Measurements from ENCODE around the gene SLC2A13.
"Not testable (repeated sequence)": the region's sequence is repeated elsewhere in the genome, so short reads cannot be mapped to it uniquely, and the experiment has no call there.

Gene SLC2A13

GRCh38 chr12:39795481-39795880, 310.4 kb downstream of the SLC2A13 start:
- no peak for DNase-seq

DNA sequence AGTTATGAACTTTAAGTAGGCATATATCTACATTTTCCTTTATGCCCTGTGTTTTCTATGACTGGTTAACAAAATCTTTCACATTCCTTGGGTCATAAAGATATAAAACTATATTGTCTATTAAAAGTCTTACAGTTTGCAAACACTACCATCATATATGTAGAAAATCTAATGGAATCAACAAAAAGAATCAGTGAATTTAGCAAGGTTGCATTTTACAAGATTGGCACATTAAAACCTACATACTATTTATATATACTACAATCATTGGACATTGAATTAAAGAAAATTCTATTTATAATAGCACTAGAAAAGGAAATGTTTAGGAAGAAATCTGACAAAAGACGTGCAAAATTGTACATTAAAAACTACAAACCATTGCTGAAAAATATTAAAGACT, 312.9 kb downstream of the SLC2A13 start:
- no peak for DNase-seq

DNA sequence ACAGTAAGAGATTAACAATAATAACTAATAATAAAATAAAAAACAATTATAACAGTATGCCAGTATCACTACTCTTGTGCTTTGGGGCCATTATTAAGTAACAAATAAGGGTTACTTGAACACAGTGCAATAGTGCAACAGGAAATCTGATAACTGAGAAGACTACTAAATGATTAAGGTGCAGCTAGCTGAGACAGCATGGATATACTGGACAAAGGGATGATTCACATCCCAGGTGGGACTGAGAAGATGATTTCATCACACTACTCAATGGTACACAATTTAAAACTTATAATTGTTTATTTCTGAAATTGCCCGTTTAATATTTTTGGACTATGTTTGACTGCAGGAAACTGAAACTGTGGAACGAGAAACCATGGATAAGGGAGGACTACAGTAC, 317.6 kb downstream of the SLC2A13 start:
- DNase-seq = no peak

DNA sequence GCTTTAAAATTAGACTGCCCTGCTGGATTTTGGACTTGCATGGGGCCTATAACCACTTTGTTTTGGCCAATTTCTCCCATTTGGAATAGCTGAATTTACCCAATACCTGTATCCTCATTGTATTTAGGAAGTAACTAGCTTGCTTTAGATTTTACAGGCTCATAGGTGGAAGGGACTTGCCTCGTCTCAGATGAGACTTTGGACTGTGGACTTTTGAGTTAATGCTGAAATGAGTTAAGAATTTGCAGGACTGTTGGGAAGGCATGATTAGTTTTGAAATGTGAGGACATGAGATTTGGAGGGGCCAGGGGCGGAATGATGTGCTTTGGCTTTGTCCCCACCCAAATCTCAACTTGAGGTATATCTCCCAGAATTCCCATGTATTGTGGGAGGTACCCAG, 320.1 kb downstream of the SLC2A13 start:
- not testable (repeated sequence) for DNase-seq

GRCh38 chr12:39782026-39782545, 323.8 kb downstream of the SLC2A13 start:
- no peak for DNase-seq

GRCh38 chr12:39780913-39781446, 324.9 kb downstream of the SLC2A13 start:
- no peak for DNase-seq

- DNase-seq = no peak
Observed at GRCh38 chr12:39780411-39780912, 325.4 kb downstream of the SLC2A13 start.

DNA sequence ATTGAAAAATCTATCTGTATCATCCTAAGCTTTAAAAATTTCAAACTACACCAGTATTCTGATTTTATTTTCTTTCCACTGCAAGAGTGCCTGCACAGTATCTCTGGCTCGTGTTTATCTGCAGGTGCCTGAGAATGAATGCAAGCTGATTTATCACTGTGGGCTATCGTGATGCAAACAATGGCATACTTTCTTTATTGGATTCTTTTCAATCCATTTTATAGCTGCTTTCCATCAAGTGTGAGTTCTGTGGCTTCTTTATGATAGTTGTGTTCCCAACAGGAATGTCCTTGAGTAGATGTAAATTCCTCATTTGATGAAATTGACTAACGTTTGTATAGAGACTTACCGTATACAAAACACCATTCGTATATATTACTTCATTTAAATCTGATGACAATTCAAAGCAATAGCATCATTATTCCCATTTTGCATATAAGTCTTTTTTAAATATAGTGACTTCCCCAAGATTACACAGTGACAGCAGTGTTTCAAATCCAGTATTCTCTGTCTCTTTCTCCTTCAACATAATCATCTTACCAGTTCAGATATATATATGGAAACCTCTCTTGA, 326.0 kb downstream of the SLC2A13 start:
- DNase-seq = no peak

DNA sequence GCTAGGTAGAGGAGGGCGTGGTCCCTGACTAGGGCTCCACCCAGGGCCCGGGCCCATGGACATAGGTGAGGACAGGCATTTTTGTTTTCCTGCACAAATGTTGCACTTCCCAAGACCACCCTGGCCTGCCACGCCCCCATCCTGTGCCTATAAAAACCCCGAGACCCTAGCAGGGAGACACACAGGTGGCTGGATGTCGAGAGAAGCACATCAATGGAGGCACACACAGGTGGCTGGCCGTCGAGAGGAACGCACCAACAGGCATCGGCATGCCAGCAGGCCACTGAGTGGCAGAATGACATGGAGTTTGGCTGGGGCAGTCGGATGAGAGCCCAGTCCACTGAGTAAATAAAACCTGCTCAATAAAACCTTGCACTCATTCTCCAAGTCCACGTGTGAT, 328.4 kb downstream of the SLC2A13 start:
- DNase-seq = no peak

DNA sequence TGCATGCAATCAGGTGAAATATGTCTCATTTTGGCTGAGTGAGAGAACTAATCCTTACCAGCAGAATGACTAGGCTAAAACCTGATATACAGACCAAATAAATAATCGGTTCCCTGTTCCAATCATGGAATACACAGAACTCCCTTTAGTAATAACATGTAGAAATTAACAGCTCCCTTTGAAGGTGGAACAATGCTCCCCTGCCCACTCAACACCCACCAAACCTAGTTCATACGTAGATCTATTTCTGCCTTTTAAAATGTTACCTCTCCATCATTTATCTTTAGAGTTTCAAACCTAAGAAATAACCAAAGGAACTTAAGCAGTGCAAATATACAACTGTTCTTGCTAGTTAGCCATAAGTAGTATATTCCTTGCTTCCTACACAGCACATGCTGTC, 332.6 kb downstream of the SLC2A13 start:
- no peak for DNase-seq

DNA sequence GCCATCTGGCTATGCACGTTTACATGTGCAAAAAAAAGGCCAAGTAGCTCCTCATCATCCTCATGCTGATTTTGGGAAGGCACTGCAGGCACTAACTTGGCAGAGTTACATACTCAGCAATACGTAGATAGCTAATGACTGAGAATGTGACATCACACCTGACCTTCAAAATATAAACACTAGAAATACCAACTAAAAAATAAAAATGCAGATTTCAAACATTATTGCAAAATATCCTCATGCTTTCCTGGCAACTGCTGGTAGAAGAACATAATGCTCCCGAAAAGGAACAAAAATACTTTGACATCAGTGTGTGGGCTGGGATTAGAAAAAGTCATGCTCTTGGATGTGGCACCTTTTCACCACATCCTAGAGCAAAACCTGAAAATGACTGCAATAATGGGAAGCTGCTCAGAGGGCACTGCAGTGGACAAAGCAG, 333.0 kb downstream of the SLC2A13 start:
- DNase-seq = no peak

DNA sequence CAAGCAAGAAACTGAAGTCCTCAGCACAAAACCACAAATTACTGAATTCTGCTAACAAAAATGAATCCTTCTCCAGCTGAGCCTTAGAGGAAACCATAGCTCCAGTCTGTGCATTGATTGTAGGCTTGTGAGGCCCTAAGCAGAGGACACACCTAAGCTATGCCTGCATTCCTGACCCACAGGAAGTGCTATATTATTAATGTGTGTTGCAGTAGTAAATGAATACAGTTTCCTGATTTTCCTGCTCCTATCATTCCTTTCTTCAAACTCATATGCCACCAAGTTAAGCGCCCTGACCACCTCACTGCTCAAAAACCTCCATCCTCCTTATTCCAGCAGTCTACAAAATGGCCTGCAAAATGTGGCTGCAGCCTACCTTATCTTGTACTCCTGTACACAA, 334.4 kb downstream of the SLC2A13 start:
- no peak for DNase-seq

DNA sequence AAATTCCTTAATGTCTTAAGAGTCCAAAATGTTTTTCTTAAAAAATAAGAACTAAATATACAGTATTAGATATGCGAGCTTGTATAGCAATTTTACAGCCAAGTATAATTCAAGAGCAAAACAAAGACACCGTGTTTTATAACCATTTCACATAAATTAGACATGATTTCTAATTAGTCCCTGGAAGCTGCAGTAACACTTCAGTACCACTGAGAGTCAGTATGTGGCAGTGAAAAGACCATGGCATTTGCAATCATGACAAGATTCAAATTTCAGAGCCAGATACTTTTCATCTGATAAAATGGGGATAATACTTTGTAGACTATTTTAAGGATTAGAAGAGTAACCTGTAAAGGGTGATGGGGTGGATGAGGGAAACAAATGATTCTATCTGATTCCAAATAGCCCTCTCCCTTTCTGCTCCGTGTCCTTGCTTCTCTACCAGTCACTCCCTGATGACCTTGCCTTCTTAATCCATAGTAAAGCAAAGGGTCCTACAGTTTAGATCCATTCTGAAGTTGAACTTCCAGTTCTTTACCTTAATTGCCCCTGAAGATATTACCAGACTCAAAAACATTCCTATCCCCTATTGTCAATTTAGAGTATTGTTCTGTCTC, 340.8 kb downstream of the SLC2A13 start:
- peak; percentile 18 for DNase-seq

DNA sequence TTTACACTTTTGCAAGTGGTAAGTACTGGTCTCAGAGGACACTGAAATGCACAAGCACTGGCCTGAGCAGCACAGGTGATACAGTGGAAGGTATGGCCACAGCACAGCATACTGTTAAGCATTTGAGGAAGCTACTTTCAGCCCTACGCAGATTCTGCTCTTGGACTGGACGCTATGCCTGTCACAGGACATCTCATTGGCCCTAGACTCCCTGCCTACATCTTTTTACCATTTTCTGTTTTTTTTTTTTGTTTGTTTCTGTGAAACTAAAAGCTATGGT, 342.1 kb downstream of the SLC2A13 start:
- DNase-seq = no peak

DNA sequence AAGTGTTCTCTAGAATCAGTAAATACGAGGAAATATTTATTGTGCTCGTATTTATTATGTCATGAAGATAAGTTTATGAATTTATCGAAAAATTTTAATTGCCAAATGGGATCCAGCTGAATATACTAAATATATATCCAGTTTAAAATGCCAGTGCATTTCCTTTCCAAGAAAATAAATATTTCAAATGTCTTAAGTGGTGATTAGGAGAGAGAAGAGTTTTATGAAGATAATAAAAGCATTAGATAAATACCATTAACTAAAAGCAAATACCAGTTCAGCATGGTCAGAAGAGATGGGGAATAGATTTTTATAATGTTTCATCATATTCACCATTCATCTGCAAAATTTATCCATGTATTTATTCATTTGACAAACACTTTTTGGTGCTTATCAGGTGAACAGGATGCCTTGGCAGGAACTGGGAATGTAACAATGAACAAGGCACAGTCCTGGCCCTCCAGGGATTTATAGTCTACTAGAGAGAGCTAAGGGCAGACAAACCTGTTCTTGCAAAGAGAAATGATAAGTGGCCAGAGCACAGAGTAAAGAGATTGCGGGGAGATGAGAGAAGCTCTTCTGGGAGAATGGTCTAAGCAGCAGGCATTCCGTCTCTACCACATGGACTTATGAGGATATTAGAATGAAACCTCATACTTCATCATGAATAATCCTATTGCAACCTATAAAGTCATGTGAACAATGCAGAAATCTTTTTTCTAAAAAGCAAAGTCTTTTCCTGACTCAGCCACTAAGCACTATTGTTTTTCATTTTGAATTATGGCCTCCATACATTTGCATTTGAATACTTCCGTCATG, 342.6 kb downstream of the SLC2A13 start:
- no peak for DNase-seq

- no peak for DNase-seq
Observed at GRCh38 chr12:39755478-39755877, 350.4 kb downstream of the SLC2A13 start.

- no peak for DNase-seq
Observed at GRCh38 chr12:39752482-39753137, 353.3 kb downstream of the SLC2A13 start.

DNA sequence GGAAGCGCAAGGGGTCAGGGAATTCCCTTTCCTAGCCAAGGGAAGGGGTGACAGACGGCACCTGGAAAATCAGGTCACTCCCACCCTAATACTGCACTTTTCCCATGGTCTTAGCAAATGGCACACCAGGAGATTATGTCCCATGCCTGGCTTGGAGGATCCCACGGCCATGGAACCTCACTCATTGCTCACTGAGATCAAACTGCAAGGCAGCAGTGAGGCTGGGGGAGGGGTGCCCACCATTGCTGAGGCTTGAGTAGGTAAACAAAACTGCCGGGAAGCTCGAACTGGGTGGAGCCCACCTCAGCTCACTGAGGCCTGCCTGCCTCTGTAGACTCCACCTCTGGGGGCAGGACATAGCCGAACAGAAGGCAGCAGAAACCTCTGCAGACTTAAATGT, 359.7 kb downstream of the SLC2A13 start:
- not testable (repeated sequence) for DNase-seq

DNA sequence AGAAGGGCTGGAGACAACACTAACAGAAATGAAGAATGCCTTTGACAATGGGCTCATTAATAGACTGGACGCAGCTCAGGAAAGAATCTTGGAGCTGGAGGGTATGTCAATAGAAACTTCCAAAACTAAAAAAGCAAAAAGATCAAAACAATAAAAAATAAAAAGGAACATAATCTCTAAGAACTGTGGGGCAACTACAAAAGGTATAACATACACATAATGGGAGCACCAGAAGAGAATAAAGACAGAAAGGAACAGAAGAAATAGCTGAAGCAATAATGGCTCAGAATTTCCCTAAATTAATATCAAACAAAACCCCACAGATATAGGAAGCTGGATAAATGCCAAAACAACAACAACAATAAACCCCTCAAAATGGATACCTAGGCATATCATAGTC, 362.2 kb downstream of the SLC2A13 start:
- no peak for DNase-seq

GRCh38 chr12:39736406-39736805, 369.5 kb downstream of the SLC2A13 start:
- no peak for DNase-seq

- DNase-seq = no peak
Observed at GRCh38 chr12:39723831-39724230, 382.1 kb downstream of the SLC2A13 start.

GRCh38 chr12:39722504-39722903, 383.4 kb downstream of the SLC2A13 start:
- no peak for DNase-seq

GRCh38 chr12:39713552-39713951, 392.3 kb downstream of the SLC2A13 start:
- DNase-seq = no peak
